Panc1 (cell line): ENCODE results near the gene FGR.

Experiments used
- POLR2AphosphoS5 ChIP-seq: IDR thresholded peaks from 2 replicates; pipeline ENCODE4 v1.6.1; 2012; ENCODE audit warnings: mild to moderate bottlenecking, low read depth, low read length, moderate library complexity
- SIN3A ChIP-seq: IDR thresholded peaks from 2 replicates; pipeline ENCODE4 v1.6.1; 2012; ENCODE audit warnings: low read depth, mild to moderate bottlenecking, low read length, moderate library complexity, borderline replicate concordance; ENCODE audit not compliant: insufficient read depth
- TCF7L2 ChIP-seq: IDR thresholded peaks from 2 replicates; pipeline ENCODE4 v1.6.1; 2011; ENCODE audit warnings: mild to moderate bottlenecking, low read depth, low read length, inconsistent platforms
- TF ChIP-seq, protein P1 (sequence below): fragments of 450-650 bp; IDR thresholded peaks from 2 replicates; pipeline ENCODE4 v1.5.1; 2017; ENCODE audit warnings: mild to moderate bottlenecking
- TF ChIP-seq, protein P2 (sequence below), 2 experiments: IDR thresholded peaks; 2 replicates each; pipeline ENCODE4 v1.6.1; 2011 to 2012; ENCODE audit warnings: low read depth in 2 of 2, control low read depth in 1 of 2, low read length in 1 of 2, mild to moderate bottlenecking in 1 of 2, moderate library complexity in 1 of 2; ENCODE audit not compliant: insufficient read depth in 1 of 2

DNA sequence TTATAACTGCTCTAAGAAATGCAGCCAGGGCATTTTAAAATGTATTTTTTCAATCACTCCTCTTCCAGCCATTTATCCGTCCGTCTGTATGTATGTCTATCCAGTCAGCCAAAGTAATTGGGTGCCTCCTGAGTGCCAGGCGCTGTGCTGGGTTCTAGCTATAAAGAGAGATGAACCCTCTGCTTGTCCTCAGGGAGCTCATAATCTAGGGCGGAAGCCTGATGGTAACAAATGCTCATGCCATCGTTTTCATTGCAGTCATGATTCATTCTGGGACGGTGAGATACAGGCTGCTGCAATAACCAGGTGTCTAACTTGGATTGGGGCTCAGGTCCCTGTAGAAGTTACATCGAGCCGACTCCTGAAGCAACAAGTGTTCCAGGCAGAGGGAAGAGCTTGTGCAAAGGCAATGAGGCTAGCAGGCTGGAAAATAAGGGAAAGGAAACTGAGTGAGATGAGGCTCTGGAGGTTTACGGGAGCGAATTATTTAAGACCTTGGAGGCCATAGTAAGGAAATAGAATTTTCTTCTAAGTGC lies 25.4 kb upstream of the FGR start:
- TF ChIP-seq, protein P1, sequence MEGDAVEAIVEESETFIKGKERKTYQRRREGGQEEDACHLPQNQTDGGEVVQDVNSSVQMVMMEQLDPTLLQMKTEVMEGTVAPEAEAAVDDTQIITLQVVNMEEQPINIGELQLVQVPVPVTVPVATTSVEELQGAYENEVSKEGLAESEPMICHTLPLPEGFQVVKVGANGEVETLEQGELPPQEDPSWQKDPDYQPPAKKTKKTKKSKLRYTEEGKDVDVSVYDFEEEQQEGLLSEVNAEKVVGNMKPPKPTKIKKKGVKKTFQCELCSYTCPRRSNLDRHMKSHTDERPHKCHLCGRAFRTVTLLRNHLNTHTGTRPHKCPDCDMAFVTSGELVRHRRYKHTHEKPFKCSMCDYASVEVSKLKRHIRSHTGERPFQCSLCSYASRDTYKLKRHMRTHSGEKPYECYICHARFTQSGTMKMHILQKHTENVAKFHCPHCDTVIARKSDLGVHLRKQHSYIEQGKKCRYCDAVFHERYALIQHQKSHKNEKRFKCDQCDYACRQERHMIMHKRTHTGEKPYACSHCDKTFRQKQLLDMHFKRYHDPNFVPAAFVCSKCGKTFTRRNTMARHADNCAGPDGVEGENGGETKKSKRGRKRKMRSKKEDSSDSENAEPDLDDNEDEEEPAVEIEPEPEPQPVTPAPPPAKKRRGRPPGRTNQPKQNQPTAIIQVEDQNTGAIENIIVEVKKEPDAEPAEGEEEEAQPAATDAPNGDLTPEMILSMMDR = no peak
- TF ChIP-seq POLR2AphosphoS5 (no peak), SIN3A (no peak), TCF7L2 (no peak)
- TF ChIP-seq, protein P2, sequence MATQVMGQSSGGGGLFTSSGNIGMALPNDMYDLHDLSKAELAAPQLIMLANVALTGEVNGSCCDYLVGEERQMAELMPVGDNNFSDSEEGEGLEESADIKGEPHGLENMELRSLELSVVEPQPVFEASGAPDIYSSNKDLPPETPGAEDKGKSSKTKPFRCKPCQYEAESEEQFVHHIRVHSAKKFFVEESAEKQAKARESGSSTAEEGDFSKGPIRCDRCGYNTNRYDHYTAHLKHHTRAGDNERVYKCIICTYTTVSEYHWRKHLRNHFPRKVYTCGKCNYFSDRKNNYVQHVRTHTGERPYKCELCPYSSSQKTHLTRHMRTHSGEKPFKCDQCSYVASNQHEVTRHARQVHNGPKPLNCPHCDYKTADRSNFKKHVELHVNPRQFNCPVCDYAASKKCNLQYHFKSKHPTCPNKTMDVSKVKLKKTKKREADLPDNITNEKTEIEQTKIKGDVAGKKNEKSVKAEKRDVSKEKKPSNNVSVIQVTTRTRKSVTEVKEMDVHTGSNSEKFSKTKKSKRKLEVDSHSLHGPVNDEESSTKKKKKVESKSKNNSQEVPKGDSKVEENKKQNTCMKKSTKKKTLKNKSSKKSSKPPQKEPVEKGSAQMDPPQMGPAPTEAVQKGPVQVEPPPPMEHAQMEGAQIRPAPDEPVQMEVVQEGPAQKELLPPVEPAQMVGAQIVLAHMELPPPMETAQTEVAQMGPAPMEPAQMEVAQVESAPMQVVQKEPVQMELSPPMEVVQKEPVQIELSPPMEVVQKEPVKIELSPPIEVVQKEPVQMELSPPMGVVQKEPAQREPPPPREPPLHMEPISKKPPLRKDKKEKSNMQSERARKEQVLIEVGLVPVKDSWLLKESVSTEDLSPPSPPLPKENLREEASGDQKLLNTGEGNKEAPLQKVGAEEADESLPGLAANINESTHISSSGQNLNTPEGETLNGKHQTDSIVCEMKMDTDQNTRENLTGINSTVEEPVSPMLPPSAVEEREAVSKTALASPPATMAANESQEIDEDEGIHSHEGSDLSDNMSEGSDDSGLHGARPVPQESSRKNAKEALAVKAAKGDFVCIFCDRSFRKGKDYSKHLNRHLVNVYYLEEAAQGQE (IDR thresholded peaks at IDR 0.05; ENCODE audit: insufficient read depth in 1 of 2, low read depth in 2 of 2, low read length in 1 of 2) = no peak
